GM20431 (cell line): ENCODE measurements around the gene TRAF3.
"Not testable (repeated sequence)": the region's sequence is repeated elsewhere in the genome, so short reads cannot be mapped to it uniquely, and the experiment has no call there.

Experiments used
- in situ Hi-C: fragments of 300-500 bp; cut with MseI, MboI; formaldehyde crosslinking; loops from one replicate; pipeline ENCODE4 v1.15.0; 2020; ENCODE audit warnings: low sequenced_read_pairs; ENCODE audit not compliant: unreplicated experiment

The TRAF3 gene

GRCh38 chr14:102878970-102879460, 101.8 kb downstream of the TRAF3 start:
- in situ Hi-C loops = no loop called here

GRCh38 chr14:102882226-102882906, 105.1 kb downstream of the TRAF3 start:
- in situ Hi-C loops = no loop called here

GRCh38 chr14:102883089-102883541, 105.9 kb downstream of the TRAF3 start:
- in situ Hi-C loops = no loop called here

- in situ Hi-C loops = no loop called here
Observed at GRCh38 chr14:102883554-102883953, 106.3 kb downstream of the TRAF3 start.

GRCh38 chr14:102885737-102886447, 108.6 kb downstream of the TRAF3 start:
- in situ Hi-C loops = no loop called here

- in situ Hi-C loops = no loop called here
Observed at GRCh38 chr14:102888748-102889147, 111.5 kb downstream of the TRAF3 start.

GRCh38 chr14:102889615-102890014, 112.4 kb downstream of the TRAF3 start:
- in situ Hi-C loops = no loop called here

GRCh38 chr14:102891111-102891510, 113.9 kb downstream of the TRAF3 start:
- in situ Hi-C loops = no loop called here

- in situ Hi-C loops = no loop called here
Observed at GRCh38 chr14:102891556-102891955, 114.3 kb downstream of the TRAF3 start.

GRCh38 chr14:102892651-102893050, 115.4 kb downstream of the TRAF3 start:
- in situ Hi-C loops = no loop called here

- in situ Hi-C loops = no loop called here
Observed at GRCh38 chr14:102893452-102893851, 116.2 kb downstream of the TRAF3 start.

GRCh38 chr14:102896735-102897134, 119.5 kb downstream of the TRAF3 start:
- in situ Hi-C loops = not testable (repeated sequence)

GRCh38 chr14:102897299-102898027, 120.2 kb downstream of the TRAF3 start:
- in situ Hi-C loops = no loop called here

GRCh38 chr14:102898298-102898697, 121.0 kb downstream of the TRAF3 start:
- in situ Hi-C loops = no loop called here

- in situ Hi-C loops = no loop called here
Observed at GRCh38 chr14:102898776-102899515, 121.7 kb downstream of the TRAF3 start.

GRCh38 chr14:102899516-102899900, 122.3 kb downstream of the TRAF3 start:
- in situ Hi-C loops = no loop called here

- in situ Hi-C loops = no loop called here
Observed at GRCh38 chr14:102900631-102901571, 123.7 kb downstream of the TRAF3 start.

- in situ Hi-C loops = no loop called here
Observed at GRCh38 chr14:102901633-102902032, 124.4 kb downstream of the TRAF3 start.

- in situ Hi-C loops = no loop called here
Observed at GRCh38 chr14:102902086-102902485, 124.8 kb downstream of the TRAF3 start.
